Muscle layer of colon (tissue), 2 donors: ENCODE results near the gene MORF4L1.
"Not testable (repeated sequence)": the region's sequence is repeated elsewhere in the genome, so short reads cannot be mapped to it uniquely, and the experiment has no call there.

Experiments used
- H3K27ac ChIP-seq: one replicate; pipeline ENCODE4 v1.7.0; 2013; ENCODE audit warnings: low read depth, mild to moderate bottlenecking, low read length, moderate library complexity
- H3K27me3 ChIP-seq, 2 donors: one replicate each; pipeline ENCODE4 v1.7.0; 2013; ENCODE audit warnings: low read length in 2 of 2, mild to moderate bottlenecking in 2 of 2; ENCODE audit not compliant: insufficient read depth in 2 of 2, control insufficient read depth in 1 of 2
- H3K36me3 ChIP-seq: one replicate; pipeline ENCODE4 v1.7.0; 2013; ENCODE audit warnings: mild to moderate bottlenecking, low read length; ENCODE audit not compliant: insufficient read depth
- H3K4me1 ChIP-seq: one replicate; pipeline ENCODE4 v1.7.0; 2013; ENCODE audit warnings: mild to moderate bottlenecking, low read length; ENCODE audit not compliant: insufficient read depth
- H3K4me3 ChIP-seq, 2 donors: one replicate each; pipeline ENCODE4 v1.7.0; 2013; ENCODE audit warnings: low read length in 2 of 2, low read depth in 1 of 2, mild to moderate bottlenecking in 1 of 2, moderate library complexity in 1 of 2
- H3K9ac ChIP-seq: one replicate; pipeline ENCODE4 v1.7.0; 2013; ENCODE audit warnings: low read length
- H3K9me3 ChIP-seq: one replicate; pipeline ENCODE4 v1.7.0; 2013; ENCODE audit warnings: mild to moderate bottlenecking, low read length
- donor health status: abdominal sarcoma.
- donor health status: Adenocarcinoma of cecum.

The MORF4L1 gene, protein sequence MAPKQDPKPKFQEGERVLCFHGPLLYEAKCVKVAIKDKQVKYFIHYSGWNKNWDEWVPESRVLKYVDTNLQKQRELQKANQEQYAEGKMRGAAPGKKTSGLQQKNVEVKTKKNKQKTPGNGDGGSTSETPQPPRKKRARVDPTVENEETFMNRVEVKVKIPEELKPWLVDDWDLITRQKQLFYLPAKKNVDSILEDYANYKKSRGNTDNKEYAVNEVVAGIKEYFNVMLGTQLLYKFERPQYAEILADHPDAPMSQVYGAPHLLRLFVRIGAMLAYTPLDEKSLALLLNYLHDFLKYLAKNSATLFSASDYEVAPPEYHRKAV

DNA sequence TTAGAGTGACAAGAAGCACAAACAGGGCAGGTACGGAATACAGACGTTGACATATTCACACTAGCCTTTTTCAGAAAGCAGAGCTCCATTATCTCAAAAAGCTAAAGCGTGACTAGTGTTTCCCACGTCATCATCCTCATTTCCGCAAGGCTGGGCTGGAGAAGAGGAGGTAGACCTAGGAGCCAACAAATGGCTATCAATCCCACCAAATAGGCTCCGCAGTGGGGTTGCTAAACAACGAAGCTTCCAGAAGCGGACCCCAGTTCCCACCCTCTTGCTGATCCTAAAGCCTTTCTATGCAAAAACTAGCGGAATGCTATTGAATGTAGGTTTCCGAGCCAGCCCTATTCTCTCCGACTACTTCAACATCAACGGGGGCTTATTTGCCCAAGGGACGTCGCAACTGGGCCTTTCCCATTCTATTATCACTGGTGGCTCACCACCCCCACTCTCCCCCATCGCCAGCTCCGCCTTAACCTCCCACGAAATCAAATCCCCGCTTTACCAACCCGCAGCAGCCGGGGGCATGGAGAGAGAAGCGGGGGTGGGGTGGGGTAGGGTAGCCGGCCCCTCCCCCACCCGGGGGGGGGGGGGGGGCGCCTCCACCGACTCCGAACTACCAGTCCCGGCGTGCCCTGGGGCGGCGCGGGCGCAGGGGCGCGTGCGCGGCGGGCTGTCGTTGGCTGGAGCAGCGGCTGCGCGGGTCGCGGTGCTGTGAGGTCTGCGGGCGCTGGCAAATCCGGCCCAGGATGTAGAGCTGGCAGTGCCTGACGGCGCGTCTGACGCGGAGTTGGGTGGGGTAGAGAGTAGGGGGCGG is at the start of gene MORF4L1:
Gene MORF4L1 (plus strand): TSS at position 736 of the 817 bp plus-strand sequence. CDS start 128 bp downstream, outside the sequence.
- Histone ChIP-seq H3K27me3 (no peaks in the 10 kb centered on the region), H3K4me3 (peak within 1 kb of the TSS; percentile 66 to 91), H3K27ac (peak within 1 kb of the TSS; percentile 94), H3K9ac (peak within 1 kb of the TSS; percentile 96), H3K4me1 (peaks cover 26% of the 10 kb centered on the region), H3K36me3 (no peaks in the 10 kb centered on the region), H3K9me3 (no peaks in the 10 kb centered on the region)

DNA sequence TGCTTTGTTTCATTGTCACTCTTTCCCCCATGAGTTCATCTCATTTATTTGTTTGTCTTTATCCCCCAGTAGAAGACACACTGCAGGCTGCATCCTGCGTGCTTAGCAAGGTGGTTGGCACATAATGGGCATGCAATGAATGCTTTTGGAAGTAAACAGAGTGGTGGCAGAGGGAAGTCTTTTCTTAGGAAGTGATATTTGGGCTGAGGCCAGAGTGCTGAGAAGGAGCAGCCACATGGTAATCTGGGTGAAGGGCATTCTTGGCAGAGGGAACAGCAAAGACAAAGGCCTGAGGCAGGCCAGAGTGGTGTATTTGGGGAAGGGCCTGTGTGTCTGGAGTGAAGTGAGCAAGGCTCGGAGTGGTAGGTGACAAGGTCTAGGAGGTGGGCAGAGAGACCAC is 43.8 kb upstream of the MORF4L1 start:
- H3K4me1 ChIP-seq, result peaks cover 8% of the 10 kb centered on the region
- H3K36me3 ChIP-seq, result no peaks in the 10 kb centered on the region
- no peak overlapping the region for H3K27ac ChIP-seq
- H3K27me3 ChIP-seq, result no peaks in the 10 kb centered on the region
- H3K4me3 ChIP-seq, result no peak overlapping the region
- H3K9ac ChIP-seq, result no peak overlapping the region
- H3K9me3 ChIP-seq, result no peaks in the 10 kb centered on the region

DNA sequence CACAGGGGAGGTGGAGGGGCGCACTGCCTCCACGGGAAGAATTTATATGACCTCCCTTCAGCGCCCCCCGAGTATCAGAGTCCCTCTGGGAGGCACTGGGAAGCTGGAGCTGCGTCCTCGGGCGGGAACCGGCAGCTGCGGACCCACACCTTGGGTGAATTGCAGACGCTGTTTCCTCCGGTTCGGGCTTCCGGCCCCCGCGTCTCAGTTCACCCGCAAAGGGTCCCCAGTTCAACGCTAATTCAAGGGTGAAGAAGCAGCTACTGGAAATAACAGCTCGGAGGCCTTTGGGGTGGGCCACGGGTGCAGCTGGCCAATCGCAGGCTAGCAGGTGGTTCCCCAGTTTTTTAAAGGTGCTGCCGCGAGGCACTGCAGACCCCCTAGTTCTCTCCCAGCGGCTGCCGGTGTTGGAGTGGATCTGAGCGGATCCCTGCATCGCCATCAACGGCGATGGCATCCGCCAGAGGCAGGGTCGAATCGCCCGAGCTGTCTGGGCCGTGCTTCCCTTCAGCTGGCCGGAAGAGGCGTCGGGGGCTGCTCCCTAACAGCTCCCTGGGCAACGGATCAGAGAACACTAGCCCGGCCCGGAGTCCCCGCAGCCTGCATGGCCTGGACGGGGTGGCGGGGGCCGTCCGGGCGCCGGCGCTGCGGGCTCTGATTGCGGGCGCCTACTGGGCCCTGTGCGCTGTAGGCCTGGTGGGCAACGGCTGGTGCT is 42.0 kb upstream of the MORF4L1 start:
- H3K36me3 ChIP-seq, result no peaks in the 10 kb centered on the region
- no peak overlapping the region for H3K27ac ChIP-seq
- H3K27me3 ChIP-seq, result no peaks in the 10 kb centered on the region
- no peaks in the 10 kb centered on the region for H3K9me3 ChIP-seq
- peaks cover 3% of the 10 kb centered on the region for H3K4me1 ChIP-seq
- no peak overlapping the region for H3K9ac ChIP-seq
- no peak overlapping the region for H3K4me3 ChIP-seq

DNA sequence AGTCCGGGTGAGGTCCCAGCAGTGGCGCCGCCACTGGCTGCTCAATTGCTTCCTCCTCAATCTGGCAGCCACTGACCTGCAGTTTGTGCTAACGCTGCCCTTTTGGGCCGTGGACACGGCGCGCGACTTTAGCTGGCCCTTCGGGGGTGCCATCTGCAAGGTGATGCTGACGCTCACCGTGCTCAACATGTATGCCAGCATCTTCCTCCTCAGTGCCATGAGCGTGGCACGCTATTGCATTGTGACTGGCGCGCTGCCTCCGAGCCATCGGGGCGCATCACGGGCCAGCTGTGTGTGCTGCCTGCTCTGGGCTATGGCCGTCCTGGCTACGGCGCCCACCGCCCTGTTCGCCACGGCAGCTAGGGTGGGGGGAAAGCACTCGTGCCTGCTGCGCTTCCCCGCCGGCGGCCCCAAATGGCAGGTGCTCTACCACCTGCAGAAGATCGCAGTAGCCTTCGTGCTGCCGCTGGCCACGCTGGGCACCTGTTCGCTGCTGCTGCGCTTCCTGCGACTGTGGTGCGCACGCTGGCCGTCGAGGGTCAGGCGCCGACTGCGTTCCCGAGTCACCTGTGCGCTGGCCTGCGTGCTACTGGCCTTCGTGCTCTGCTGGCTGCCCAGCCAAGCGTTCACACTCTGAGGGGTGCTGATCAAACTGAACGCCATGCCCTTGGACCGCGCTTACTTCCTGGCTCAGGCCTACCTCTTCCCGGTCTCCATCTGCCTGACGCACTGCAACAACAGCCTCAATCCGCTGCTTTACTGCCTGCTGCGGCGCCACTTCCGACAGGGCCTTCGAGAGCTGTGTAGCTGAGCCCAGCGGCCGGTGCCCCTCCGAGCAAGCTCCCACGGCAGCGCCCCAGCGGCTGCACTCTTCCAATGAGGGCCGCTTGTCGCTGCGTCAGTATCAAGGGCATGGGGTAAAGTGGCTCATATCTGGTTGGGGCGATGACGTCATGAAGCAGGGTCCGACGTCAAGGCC is 41.2 kb upstream of the MORF4L1 start:
- no peaks in the 10 kb centered on the region for H3K4me1 ChIP-seq
- H3K9ac ChIP-seq, result no peak overlapping the region
- H3K4me3 ChIP-seq, result no peak overlapping the region
- no peaks in the 10 kb centered on the region for H3K9me3 ChIP-seq
- H3K27ac ChIP-seq, result no peak overlapping the region
- no peaks in the 10 kb centered on the region for H3K27me3 ChIP-seq
- H3K36me3 ChIP-seq, result no peaks in the 10 kb centered on the region

DNA sequence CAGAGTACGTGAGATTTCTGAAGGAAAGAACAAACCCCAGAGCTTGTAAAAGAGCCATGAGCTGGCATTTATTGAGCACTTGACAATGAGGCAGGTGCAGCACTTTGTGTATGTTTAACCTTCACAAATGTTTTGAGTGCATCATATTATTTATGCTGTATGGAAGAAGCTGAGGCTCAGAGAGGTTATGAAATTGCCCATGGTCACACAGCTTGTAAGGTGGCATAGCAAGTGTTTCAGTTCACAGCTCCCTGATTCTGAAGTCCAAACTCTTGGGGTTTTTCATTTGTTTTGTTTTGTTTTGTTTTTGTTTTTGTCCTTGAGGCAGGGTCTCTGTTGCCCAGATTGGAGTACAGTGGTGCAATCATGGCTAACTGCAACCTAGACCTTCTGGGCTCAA is 36.4 kb upstream of the MORF4L1 start:
- Histone ChIP-seq H3K27me3 (no peaks in the 10 kb centered on the region), H3K9me3 (no peaks in the 10 kb centered on the region), H3K4me3 (no peak overlapping the region), H3K4me1 (no peaks in the 10 kb centered on the region), H3K36me3 (no peaks in the 10 kb centered on the region), H3K27ac (no peak overlapping the region), H3K9ac (no peak overlapping the region)

DNA sequence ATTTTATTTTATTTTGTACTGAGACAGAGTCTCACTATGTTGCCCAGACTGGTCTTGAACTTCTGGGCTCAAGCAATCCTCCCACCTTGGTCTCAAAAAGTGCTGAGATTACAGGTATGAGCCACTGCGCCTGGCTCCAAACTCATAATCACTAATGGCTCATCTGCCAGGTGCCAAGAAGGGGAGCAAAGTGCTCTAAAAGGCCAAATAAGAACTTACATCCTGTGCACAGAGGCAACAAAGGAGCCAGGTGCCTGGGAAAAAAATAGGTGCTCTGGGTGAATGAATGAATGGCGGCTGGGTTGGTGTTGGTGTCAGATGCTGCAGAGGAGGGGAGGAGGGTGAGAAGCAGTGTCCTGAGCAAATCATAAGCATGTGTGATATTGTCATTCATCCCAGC is 35.6 kb upstream of the MORF4L1 start:
- no peaks in the 10 kb centered on the region for H3K36me3 ChIP-seq
- no peaks in the 10 kb centered on the region for H3K9me3 ChIP-seq
- H3K27ac ChIP-seq, result no peak overlapping the region
- no peaks in the 10 kb centered on the region for H3K27me3 ChIP-seq
- H3K9ac ChIP-seq, result no peak overlapping the region
- no peak overlapping the region for H3K4me3 ChIP-seq
- H3K4me1 ChIP-seq, result no peaks in the 10 kb centered on the region

DNA sequence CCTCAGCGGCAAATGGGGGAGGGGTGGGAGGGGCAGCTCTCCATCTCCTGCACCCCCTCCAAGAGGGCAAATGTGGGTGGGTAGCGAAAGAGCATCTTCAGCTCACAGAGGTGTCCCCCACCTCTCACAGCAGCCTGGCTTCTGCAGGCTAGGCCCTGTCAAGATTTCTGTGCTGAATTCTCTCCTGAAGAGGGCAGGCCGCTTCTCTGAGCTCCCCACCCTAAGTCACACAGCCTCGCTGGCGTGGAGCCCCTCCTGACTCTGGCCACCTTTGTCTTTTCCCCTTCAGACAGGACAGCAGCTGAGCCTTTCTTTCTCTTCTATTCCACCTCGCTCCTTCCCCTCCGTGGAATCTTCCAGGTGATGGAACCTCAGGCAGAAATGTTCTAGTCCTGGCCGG is 35.1 kb upstream of the MORF4L1 start:
- Histone ChIP-seq H3K9me3 (no peaks in the 10 kb centered on the region), H3K27ac (no peak overlapping the region), H3K4me3 (no peak overlapping the region), H3K27me3 (no peaks in the 10 kb centered on the region), H3K9ac (no peak overlapping the region), H3K4me1 (no peaks in the 10 kb centered on the region), H3K36me3 (no peaks in the 10 kb centered on the region)

DNA sequence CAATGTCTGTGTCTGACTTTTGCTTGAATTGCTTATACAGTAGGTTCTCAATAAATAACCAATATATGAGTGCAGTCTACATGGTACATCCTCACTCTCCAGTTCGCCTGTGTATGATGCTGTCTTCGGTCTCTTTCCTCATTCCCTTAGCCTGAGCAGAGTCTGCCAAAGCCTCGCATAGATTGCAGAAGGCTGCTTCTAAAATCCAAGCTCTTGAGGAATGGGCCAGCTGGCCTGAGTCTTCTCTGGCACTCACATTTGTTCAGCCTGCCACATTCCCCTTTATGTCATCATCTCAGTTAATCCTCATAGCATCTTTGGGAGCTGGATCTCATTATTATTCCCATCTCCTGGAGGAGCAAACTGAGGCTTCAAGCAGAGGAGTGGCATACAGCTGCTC is 34.2 kb upstream of the MORF4L1 start:
- Histone ChIP-seq H3K9ac (no peak overlapping the region), H3K9me3 (no peaks in the 10 kb centered on the region), H3K27ac (no peak overlapping the region), H3K4me3 (no peak overlapping the region), H3K36me3 (no peaks in the 10 kb centered on the region), H3K27me3 (no peaks in the 10 kb centered on the region), H3K4me1 (no peaks in the 10 kb centered on the region)

DNA sequence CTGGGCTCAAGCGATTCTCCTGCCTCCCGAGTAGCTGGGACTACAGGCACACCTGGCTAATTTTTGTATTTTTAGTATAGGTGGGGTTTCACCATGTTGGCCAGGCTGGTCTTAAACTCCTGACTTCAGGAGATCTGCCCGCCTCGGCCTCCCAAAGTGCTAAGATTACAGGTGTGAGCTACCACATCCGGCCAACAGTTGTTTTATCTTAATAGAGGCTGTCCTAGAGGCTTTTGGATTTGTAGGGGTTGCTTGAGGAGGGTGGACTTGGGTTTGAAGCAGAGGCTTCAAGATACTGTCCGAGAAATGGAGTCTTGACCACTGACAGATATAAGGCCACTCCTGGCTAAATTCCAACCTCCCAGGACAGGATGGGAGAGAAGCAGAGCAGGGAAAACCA is 33.5 kb upstream of the MORF4L1 start:
- H3K36me3 ChIP-seq, H3K27ac ChIP-seq, H3K4me1 ChIP-seq, H3K9ac ChIP-seq, H3K4me3 ChIP-seq, H3K27me3 ChIP-seq, H3K9me3 ChIP-seq: not testable (repeated sequence)

DNA sequence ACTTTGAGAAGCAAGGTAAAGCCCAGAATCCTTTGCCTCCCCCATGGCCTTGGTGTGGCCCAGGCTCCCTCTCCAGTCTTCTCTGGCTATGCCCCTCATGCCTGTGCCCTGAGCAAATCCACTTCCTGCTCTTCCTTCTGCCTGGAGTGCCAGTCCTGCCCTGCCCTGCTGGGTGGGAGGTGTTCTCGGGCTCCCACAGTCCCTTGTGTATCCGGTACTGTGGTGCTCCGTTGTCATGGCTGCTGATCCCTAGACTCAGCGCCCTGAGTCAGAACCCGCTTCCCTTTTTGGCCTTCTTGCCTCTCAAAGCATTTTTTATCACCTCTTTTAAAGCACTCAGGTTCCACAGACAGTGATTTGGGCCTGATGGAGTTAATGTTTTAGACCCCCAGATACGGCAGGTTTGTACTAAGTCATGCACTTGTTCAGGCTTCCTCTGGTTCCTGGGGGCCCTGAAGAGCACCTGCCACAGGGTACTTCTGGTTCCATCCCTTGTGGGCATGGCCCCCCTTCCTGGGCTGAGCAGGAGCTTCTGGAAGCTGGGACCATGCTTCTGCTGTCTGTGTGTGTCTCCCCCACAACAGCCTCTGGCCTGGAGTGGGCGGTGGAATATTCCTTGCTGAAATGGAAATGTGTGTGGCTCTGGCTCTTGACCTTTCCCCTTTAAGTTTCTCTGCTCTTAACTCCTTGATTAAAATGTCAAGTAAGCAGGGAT is 31.9 kb upstream of the MORF4L1 start:
- Histone ChIP-seq H3K27ac (no peak overlapping the region), H3K27me3 (no peaks in the 10 kb centered on the region)

More for the DNA sequence above, 31.9 kb upstream of the MORF4L1 start:
- Histone ChIP-seq H3K9ac (no peak overlapping the region), H3K36me3 (no peaks in the 10 kb centered on the region), H3K9me3 (no peaks in the 10 kb centered on the region), H3K4me3 (no peak overlapping the region), H3K4me1 (no peaks in the 10 kb centered on the region)
